IMR-90 (cell line): Measurements from ENCODE around the gene TBX22. TPM values are rescaled to one million over a fixed set of nuclear protein-coding genes. Genes with fewer than 3 reads are reported as not detected.

Source experiments
- ATAC-seq: fragments of 200-7000 bp; cut with Tn5 transposase; 2 replicates; pipeline ENCODE4 v1.9.1; 2020; ENCODE audit warnings: low read depth, mild to moderate bottlenecking, moderate library complexity
- BruUV-seq: library from RNA; stranded (reverse); fragments of 400-500 nt; replicated peaks from 2 replicates; lab custom pipeline; 2021; lab: Mats Ljungman, UMichigan
- CTCF ChIA-PET: fragments of 300-600 bp; formaldehyde crosslinking; extraction: SDS; loops from one replicate; lab custom pipeline; 2021; ENCODE audit warnings: antibody characterized with exemption; lab: Yijun Ruan, JAX
- POLR2A ChIA-PET: fragments of 300-600 bp; sonication (Branson Sonifier 250); formaldehyde crosslinking; loops from one replicate; lab custom pipeline; 2022; ENCODE audit warnings: antibody characterized with exemption; ENCODE audit not compliant: unreplicated experiment; lab: Charles Lee
- DNase-seq: peaks from one replicate; pipeline ENCODE4 v3.0.0; 2013
- H2AFZ ChIP-seq: replicated peaks from 2 replicates; pipeline ENCODE3; 2013; ENCODE audit warnings: low read length, mild to moderate bottlenecking; ENCODE audit not compliant: poor library complexity
- H2AK5ac ChIP-seq: 2 replicates; pipeline ENCODE4 v1.6.1; 2013; ENCODE audit warnings: low read depth, low read length, inconsistent platforms
- H2AK9ac ChIP-seq: replicated peaks from 2 replicates; pipeline ENCODE3; 2013; ENCODE audit warnings: mild to moderate bottlenecking, low read depth, low read length, moderate library complexity; ENCODE audit not compliant: poor library complexity
- H2BK120ac ChIP-seq: 2 replicates; pipeline ENCODE4 v1.6.1; 2013; ENCODE audit warnings: low read depth, low read length, inconsistent platforms
- H2BK15ac ChIP-seq: 3 replicates; pipeline ENCODE4 v1.6.1; 2013; ENCODE audit warnings: low read depth, low read length, inconsistent platforms
- H2BK20ac ChIP-seq: 2 replicates; pipeline ENCODE4 v1.6.1; 2013; ENCODE audit warnings: low read depth, mild to moderate bottlenecking, inconsistent platforms, low read length, moderate library complexity
- H2BK5ac ChIP-seq: 2 replicates; pipeline ENCODE4 v1.6.1; 2013; ENCODE audit warnings: mild to moderate bottlenecking, low read depth, low read length, inconsistent platforms; ENCODE audit not compliant: poor library complexity, severe bottlenecking
- H3K14ac ChIP-seq: replicated peaks from 2 replicates; pipeline ENCODE4 v1.6.1; 2013; ENCODE audit warnings: low read depth, low read length, inconsistent platforms
- H3K18ac ChIP-seq: 2 replicates; pipeline ENCODE4 v1.6.1; 2013; ENCODE audit warnings: low read depth, low read length, control low read depth
- H3K23ac ChIP-seq: 2 replicates; pipeline ENCODE4 v1.6.1; 2013; ENCODE audit warnings: low read depth, low read length, inconsistent platforms
- H3K27ac ChIP-seq: 2 replicates; pipeline ENCODE4 v1.5.1; 2013; ENCODE audit warnings: mild to moderate bottlenecking, control low read depth, low read length; ENCODE audit not compliant: insufficient read depth
- H3K27me3 ChIP-seq: 2 replicates; pipeline ENCODE4 v1.6.1; 2013; ENCODE audit warnings: low read length; ENCODE audit not compliant: control insufficient read depth, insufficient read depth
- H3K36me3 ChIP-seq: 2 replicates; pipeline ENCODE4 v1.6.1; 2013; ENCODE audit warnings: low read length, mixed read lengths; ENCODE audit not compliant: control insufficient read depth, insufficient read depth
- H3K4ac ChIP-seq: 2 replicates; pipeline ENCODE4 v1.6.1; 2013; ENCODE audit warnings: low read depth, low read length, inconsistent platforms
- H3K4me1 ChIP-seq: 2 replicates; pipeline ENCODE4 v1.6.1; 2013; ENCODE audit warnings: low read length, mixed read lengths; ENCODE audit not compliant: control insufficient read depth, insufficient read depth
- H3K4me2 ChIP-seq: 2 replicates; pipeline ENCODE4 v1.6.1; 2013; ENCODE audit warnings: low read depth, mild to moderate bottlenecking, control low read depth, low read length, moderate library complexity
- H3K4me3 ChIP-seq: 2 replicates; pipeline ENCODE4 v1.5.1; 2013; ENCODE audit warnings: low read depth, mild to moderate bottlenecking, control low read depth, low read length, moderate library complexity; ENCODE audit not compliant: insufficient read depth
- H3K56ac ChIP-seq: 2 replicates; pipeline ENCODE4 v1.6.1; 2013; ENCODE audit warnings: low read length, inconsistent platforms; ENCODE audit not compliant: insufficient read depth; ENCODE audit errors: extremely low read depth
- H3K79me1 ChIP-seq, 2 experiments: 2 replicates each; pipeline ENCODE4 v1.6.1; 2013; ENCODE audit warnings: low read length in 2 of 2, inconsistent platforms in 1 of 2, low read depth in 1 of 2
- H3K9ac ChIP-seq: 2 replicates; pipeline ENCODE4 v1.6.1; 2013; ENCODE audit warnings: low read depth, low read length, control low read depth
- H3K9me1 ChIP-seq: 2 replicates; pipeline ENCODE4 v1.6.1; 2013; ENCODE audit warnings: low read length, inconsistent platforms; ENCODE audit not compliant: insufficient read depth
- H3K9me3 ChIP-seq: 2 replicates; pipeline ENCODE4 v1.6.1; 2013; ENCODE audit warnings: low read length; ENCODE audit not compliant: control insufficient read depth, insufficient read depth
- H4K20me1 ChIP-seq: 2 replicates; pipeline ENCODE4 v1.6.1; 2013; ENCODE audit warnings: low read length, inconsistent platforms; ENCODE audit not compliant: insufficient read depth
- H4K5ac ChIP-seq: 2 replicates; pipeline ENCODE4 v1.6.1; 2013; ENCODE audit warnings: mild to moderate bottlenecking, low read depth, low read length, control low read depth
- H4K8ac ChIP-seq, 2 experiments: 2 replicates each; pipeline ENCODE4 v1.6.1; 2013; ENCODE audit warnings: low read depth in 2 of 2, low read length in 2 of 2, control low read depth in 1 of 2, inconsistent platforms in 1 of 2
- H4K91ac ChIP-seq: 2 replicates; pipeline ENCODE4 v1.6.1; 2013; ENCODE audit warnings: low read depth, low read length, inconsistent platforms; ENCODE audit not compliant: insufficient read depth
- CHD1 ChIP-seq: IDR thresholded peaks from 2 replicates; pipeline ENCODE4 v1.6.1; 2012; ENCODE audit warnings: low read depth, low read length, improper control_type of control experiment
- CTCF ChIP-seq: conservative IDR thresholded peaks from 2 replicates; pipeline ENCODE4 v1.5.1; 2012; ENCODE audit warnings: mild to moderate bottlenecking, low read depth, low read length, improper control_type of control experiment
- MAFK ChIP-seq: IDR thresholded peaks from 2 replicates; pipeline ENCODE4 v1.6.1; 2012; ENCODE audit warnings: low read depth, low read length, improper control_type of control experiment
- MAZ ChIP-seq: IDR thresholded peaks from 2 replicates; pipeline ENCODE4 v1.6.1; 2012; ENCODE audit warnings: low read depth, mild to moderate bottlenecking, low read length, improper control_type of control experiment, moderate library complexity, borderline replicate concordance
- RAD21 ChIP-seq: IDR thresholded peaks from 2 replicates; pipeline ENCODE4 v1.6.1; 2012; ENCODE audit warnings: low read length, improper control_type of control experiment
- RCOR1 ChIP-seq: IDR thresholded peaks from 2 replicates; pipeline ENCODE4 v1.6.1; 2012; ENCODE audit warnings: mild to moderate bottlenecking, low read length, improper control_type of control experiment; ENCODE audit not compliant: insufficient replicate concordance
- RFX5 ChIP-seq: IDR thresholded peaks from 2 replicates; pipeline ENCODE4 v1.8.0; 2012; ENCODE audit warnings: low read depth, mild to moderate bottlenecking, low read length, moderate library complexity
- SMC3 ChIP-seq: fragments of 150-350 bp; IDR thresholded peaks from 2 replicates; pipeline ENCODE4 v1.6.1; 2016; ENCODE audit warnings: low read depth, mild to moderate bottlenecking, antibody characterized with exemption, low read length, moderate library complexity
- WGBS, 2 experiments: methylation state at CpG; one replicate each; pipeline versions ENCODE4 v1.1.5 to v1.1.7; 2013; ENCODE audit warnings: missing lambda C conversion rate in 2 of 2; ENCODE audit not compliant: insufficient read length in 1 of 2; ENCODE audit errors: extremely low coverage in 2 of 2; 5-methylcytosine and 5-hydroxymethylcytosine counted together
- dilution Hi-C: fragments of 300-500 bp; cut with HindIII; formaldehyde crosslinking; loops from one replicate; pipeline ENCODE4 v1.14.3; 2018; ENCODE audit warnings: low sequenced_read_pairs; ENCODE audit not compliant: unreplicated experiment
- in situ Hi-C: fragments of 300-500 bp; cut with MboI; formaldehyde crosslinking; loops from 3 replicates; pipeline ENCODE4 v1.14.3; 2019; ENCODE audit warnings: low sequenced_read_pairs, inconsistent platforms, mixed read lengths
- intact Hi-C: fragments of 100-400 bp; cut with micrococcal nuclease; formaldehyde crosslinking; loops from 2 replicates; pipeline ENCODE4 v1.10.0; 2022
- polyA plus RNA-seq, 3 experiments: library from polyadenylated mRNA; depleted of rRNA; stranded (reverse); fragments of >200 nt; gene quantifications; 2 replicates each; pipeline ENCODE4 v1.2.3, GENCODE V29; 2012; ENCODE audit warnings: low replicate concordance in 1 of 3
- total RNA-seq: library from RNA; depleted of rRNA; stranded (reverse); fragments of >200 nt; gene quantifications from 2 replicates; pipeline ENCODE4 v1.2.3, GENCODE V29; 2012

TBX22 gene
- total and polyA plus RNA-seq, 2 of the 4 experiments (the other 2 are of a cell fraction) = not detected

GRCh38 chrX:80022363-80023031 is 7.9 kb downstream of the TBX22 start:
- H2AFZ ChIP-seq = no peak overlapping the region
- H2BK15ac ChIP-seq = no peak overlapping the region
- no peak overlapping the region for H4K91ac ChIP-seq
- no peak overlapping the region for H2AK9ac ChIP-seq
- H3K23ac ChIP-seq = no peak overlapping the region
- no peaks in the 10 kb centered on the region for H4K20me1 ChIP-seq
- no peaks in the 10 kb centered on the region; the same call in 1 of the 2 replicates for H3K27me3 ChIP-seq
- DNase-seq = no peak
- H3K56ac ChIP-seq = no peak overlapping the region
- H3K9ac ChIP-seq = no peak overlapping the region
- intact Hi-C loops (no loop called here), in situ Hi-C loops (no loop called here), dilution Hi-C loops (no loop called here)
- H2BK120ac ChIP-seq = no peak overlapping the region
- POLR2A ChIA-PET = no interaction called here
- no peak overlapping the region for H4K8ac ChIP-seq
- no peaks in the 10 kb centered on the region for H3K36me3 ChIP-seq
- no peaks in the 10 kb centered on the region for H3K79me1 ChIP-seq
- H3K4me1 ChIP-seq = no peaks in the 10 kb centered on the region
- H2AK5ac ChIP-seq = no peak overlapping the region
- H3K9me1 ChIP-seq = no peaks in the 10 kb centered on the region
- no peak overlapping the region for H4K5ac ChIP-seq
- TF ChIP-seq SMC3 (no peak), MAFK (no peak), CHD1 (no peak), CTCF (no peak), RCOR1 (no peak), RFX5 (no peak), RAD21 (no peak), MAZ (no peak)
- no peak for ATAC-seq
- H3K14ac ChIP-seq = no peak overlapping the region
- no peak overlapping the region for H3K4ac ChIP-seq
- H2BK5ac ChIP-seq = no peak overlapping the region
- no peak overlapping the region for H3K4me3 ChIP-seq
- H3K4me2 ChIP-seq = no peak overlapping the region
- no CpG with 5 or more reads among the region's 35 CpGs for WGBS, 2 experiments
- no TSS peak for BruUV-seq
- CTCF ChIA-PET = no interaction called here
- H3K27ac ChIP-seq = no peak overlapping the region
- H2BK20ac ChIP-seq = no peak overlapping the region
- H3K9me3 ChIP-seq = peaks cover 3% of the 10 kb centered on the region; the same call in 1 of the 2 replicates
- H3K18ac ChIP-seq = no peak overlapping the region
